IPS DF 6.9 (cell line): ENCODE measurements around the gene GUCA2A.

Experiments
- DNase-seq: peaks from one replicate; pipeline ENCODE4 v3.0.0-alpha.2; 2013; ENCODE audit warnings: low read depth, low spot score
- H3K27ac ChIP-seq: one replicate; pipeline ENCODE4 v1.5.1; 2013; ENCODE audit warnings: low read length, control low read depth
- H3K27me3 ChIP-seq: 2 replicates; pipeline ENCODE4 v1.6.1; 2013; ENCODE audit warnings: mild to moderate bottlenecking, low read length; ENCODE audit not compliant: control insufficient read depth, insufficient read depth
- H3K36me3 ChIP-seq: 2 replicates; pipeline ENCODE4 v1.6.1; 2013; ENCODE audit warnings: low read length; ENCODE audit not compliant: control insufficient read depth, insufficient read depth
- H3K4me1 ChIP-seq: 2 replicates; pipeline ENCODE4 v1.6.1; 2013; ENCODE audit warnings: low read length; ENCODE audit not compliant: control insufficient read depth, insufficient read depth
- H3K4me3 ChIP-seq: 2 replicates; pipeline ENCODE4 v1.5.1; 2013; ENCODE audit warnings: mild to moderate bottlenecking, low read length
- H3K9me3 ChIP-seq: 2 replicates; pipeline ENCODE4 v1.6.1; 2013; ENCODE audit warnings: low read length, inconsistent platforms; ENCODE audit not compliant: control insufficient read depth, insufficient read depth
- WGBS: extraction: QIAGEN DNeasy Blood & Tissue Kit; methylation state at CpG from one replicate; pipeline ENCODE4 v1.1.7; 2013; ENCODE audit warnings: mixed read lengths, missing lambda C conversion rate; ENCODE audit not compliant: insufficient read length, insufficient coverage; 5-methylcytosine and 5-hydroxymethylcytosine counted together

GUCA2A gene

DNA sequence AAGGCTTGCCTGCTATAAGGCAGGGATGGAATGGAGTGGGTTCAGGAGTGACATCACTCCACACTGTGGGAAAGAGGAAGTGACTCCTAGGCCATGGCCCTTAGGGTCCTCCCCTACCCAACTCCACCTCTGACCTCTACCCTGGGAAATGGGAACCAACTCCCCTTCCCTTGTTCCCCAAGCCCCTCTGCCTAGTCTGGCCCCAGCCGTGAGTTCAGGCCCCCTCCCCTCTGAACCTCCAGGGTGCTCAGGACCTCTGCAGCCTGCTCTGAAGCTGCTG lies 3.8 kb upstream of the GUCA2A start:
- DNase-seq, result no peak
- Histone ChIP-seq H3K4me1 (peaks cover 3% of the 10 kb centered on the region), H3K9me3 (no peaks in the 10 kb centered on the region), H3K27me3 (no peaks in the 10 kb centered on the region), H3K4me3 (no peak overlapping the region), H3K36me3 (no peaks in the 10 kb centered on the region), H3K27ac (no peak overlapping the region)
- no CpG with 5 or more reads among the region's 1 CpG for WGBS

DNA sequence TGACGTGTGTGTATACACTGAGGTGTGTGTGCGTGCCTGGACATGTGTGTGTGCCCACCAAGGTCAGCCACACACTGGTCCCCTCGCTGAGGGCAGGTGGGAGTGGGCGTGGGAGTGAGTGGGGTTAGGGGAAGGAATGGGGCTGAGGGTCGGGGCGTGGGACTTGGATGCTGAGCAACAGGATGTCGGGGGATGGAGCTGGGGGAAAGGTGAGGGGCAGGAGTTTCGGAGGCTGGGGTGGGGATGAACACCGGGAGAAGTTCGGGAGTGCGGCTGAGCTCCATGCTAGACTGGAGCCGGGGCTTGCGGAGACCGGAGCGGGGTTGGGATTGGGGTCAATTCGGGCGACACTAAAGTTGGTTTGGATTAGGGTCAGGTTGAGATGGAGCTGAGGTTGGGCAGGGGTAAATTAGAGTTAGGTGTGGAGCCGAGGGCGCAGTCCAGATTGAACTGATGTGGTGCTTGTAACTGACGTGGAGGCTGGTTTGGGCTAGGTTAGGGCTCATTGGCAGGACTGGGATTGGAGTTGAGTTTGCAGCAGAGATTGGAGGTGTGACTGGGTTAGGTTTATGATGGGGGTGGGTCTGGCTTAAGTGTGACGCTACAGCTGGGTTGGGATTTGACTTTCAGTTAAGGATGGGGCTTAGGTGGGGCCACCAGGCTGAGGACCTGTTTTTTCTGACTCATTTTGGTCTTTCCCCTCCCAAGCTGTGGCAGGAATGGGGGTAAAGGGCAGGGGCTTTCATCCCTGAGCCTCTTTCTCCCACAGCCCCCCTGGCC lies 3.3 kb upstream of the GUCA2A start:
- DNase-seq, result no peak
- Histone ChIP-seq H3K4me1 (peaks cover 3% of the 10 kb centered on the region), H3K36me3 (no peaks in the 10 kb centered on the region), H3K9me3 (no peaks in the 10 kb centered on the region), H3K4me3 (no peak overlapping the region), H3K27me3 (no peaks in the 10 kb centered on the region), H3K27ac (no peak overlapping the region)
- WGBS, result no CpG with 5 or more reads among the region's 21 CpGs

DNA sequence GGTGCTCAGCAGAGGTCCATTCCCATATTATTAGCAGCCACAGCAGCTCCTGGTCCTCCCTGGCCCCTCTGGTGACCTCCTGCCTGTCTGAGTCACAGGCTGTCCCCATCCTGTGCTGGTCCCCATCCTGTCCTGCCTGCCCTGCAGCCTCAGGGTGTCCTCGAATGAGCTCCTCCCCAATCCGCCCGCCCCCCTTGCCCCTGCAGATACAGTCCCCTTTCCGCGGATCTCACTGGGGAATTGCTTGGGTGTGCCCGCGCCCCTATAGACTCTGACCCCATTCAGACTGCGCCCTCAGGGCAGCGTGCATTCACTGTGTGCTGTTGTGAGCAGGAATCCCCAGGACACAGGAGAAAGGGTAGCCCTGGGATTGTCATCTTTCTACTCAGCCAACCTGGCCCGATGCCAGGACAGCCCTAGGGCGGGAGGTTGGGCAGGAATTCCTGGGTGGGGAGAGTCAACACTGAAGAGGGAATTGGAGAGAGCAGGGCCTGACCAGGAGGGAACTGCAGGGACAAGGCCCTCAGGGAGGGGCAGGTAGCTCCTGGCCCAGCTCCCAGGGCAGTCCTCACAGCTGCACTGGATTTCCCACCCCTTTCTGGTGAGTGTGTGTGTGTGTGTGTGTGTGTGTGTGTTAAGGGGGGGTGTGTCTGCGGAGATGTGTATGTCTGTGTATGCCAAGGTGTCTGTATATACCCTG lies 1.1 kb upstream of the GUCA2A start:
- no peaks in the 10 kb centered on the region for H3K36me3 ChIP-seq
- no peaks in the 10 kb centered on the region; the same call in 1 of the 2 replicates for H3K4me1 ChIP-seq
- no peak overlapping the region for H3K4me3 ChIP-seq
- H3K27ac ChIP-seq, result no peak overlapping the region
- WGBS, result no CpG with 5 or more reads among the region's 12 CpGs
- H3K9me3 ChIP-seq, result no peaks in the 10 kb centered on the region
- no peak for DNase-seq
- no peaks in the 10 kb centered on the region for H3K27me3 ChIP-seq

DNA sequence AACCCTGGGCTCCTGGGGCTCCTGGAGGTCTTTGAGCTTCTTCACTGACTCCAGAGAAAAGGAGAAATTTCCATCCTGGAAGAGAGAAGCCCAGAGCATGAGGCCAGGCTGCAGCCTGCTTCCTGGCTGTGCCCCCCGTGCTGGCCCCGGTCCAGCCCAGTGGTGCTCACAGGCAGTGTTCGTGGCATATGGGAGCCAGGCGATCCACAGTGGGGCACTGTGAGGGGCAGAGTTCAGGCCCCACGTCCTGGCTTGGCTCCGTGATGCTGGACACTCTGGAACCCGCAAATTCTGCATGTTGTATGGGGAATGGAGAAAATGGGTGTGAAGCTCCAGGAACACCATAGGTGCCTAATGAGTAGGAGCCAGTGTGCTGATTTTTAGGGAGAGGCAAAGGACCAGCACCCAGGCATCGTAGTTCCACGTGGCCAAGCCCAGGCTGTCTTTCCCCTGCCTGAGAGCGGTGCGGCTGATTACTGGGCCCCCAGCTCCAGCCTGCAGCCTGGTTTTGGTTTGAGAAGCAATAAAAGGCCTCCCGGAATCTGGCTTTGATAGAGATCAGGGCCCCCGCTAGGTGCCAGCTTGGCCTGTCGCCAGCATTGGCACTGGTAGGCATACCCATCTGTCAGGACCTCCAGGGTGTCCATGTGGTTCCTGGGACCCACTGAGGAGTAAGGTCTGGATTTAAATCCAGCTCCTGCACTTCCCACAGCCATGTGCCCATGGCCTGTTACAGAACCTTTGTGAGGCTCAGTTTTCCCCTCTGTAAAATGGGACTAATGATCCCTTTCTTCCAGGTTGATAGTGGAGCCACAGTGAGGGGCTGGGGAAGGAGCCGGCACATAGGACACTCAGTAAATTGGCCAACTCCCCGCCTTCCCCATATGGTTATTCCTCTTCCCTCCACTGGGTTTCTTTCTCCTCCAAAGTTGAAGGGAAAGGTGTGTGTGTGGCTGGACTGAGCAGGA lies 725 bp downstream of the GUCA2A start:
- Histone ChIP-seq H3K4me1 (no peaks in the 10 kb centered on the region; the same call in 1 of the 2 replicates), H3K9me3 (no peaks in the 10 kb centered on the region), H3K36me3 (no peaks in the 10 kb centered on the region), H3K4me3 (no peak overlapping the region), H3K27ac (no peak overlapping the region), H3K27me3 (no peaks in the 10 kb centered on the region)
- no peak for DNase-seq
- no CpG with 5 or more reads among the region's 16 CpGs for WGBS

DNA sequence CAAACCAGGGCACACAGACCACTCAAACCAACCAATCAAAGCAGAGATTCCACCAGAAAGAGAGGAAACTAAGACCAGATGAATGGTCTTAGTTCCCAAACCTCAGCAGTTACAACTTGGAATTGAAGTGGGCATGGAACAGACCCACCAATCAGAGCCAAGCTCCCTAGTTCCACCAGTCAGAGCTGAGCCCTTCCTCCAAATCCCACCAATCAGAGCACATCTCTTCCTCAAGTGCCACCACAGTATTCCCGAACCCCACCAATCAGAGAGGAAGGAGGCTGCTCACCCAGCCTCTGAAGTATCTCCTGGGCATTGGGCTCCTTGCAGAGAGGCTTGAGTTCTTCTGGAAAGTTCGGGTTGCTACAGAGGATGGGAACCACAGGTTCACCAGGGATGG lies 1.4 kb downstream of the GUCA2A start:
- no CpG with 5 or more reads among the region's 2 CpGs for WGBS
- Histone ChIP-seq H3K4me3 (no peak overlapping the region), H3K27me3 (no peaks in the 10 kb centered on the region), H3K36me3 (no peaks in the 10 kb centered on the region), H3K4me1 (no peaks in the 10 kb centered on the region; the same call in 1 of the 2 replicates), H3K27ac (no peak overlapping the region), H3K9me3 (no peaks in the 10 kb centered on the region)
- no peak for DNase-seq

DNA sequence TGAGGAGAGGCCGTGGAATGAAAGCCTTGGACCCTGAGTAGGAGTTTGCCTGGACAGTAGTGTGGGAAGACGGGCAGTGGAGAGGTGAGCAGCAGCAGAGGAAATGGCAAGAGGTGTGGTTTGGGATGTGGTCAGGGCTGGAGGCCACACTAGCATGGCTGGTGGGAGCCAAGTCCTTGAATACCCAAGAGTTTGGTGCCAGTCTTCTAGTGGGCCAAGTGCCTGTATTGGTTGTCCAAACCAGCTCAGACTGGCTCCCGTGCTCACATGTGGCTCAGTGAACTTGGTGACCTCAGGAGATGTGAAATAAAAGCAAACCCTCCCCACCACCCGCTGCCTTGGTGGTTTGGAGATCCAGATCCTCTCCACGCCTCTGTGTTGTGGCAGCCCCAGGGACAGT lies 2.4 kb downstream of the GUCA2A start:
- Histone ChIP-seq H3K27ac (no peak overlapping the region), H3K4me3 (no peak overlapping the region), H3K9me3 (no peaks in the 10 kb centered on the region), H3K36me3 (no peaks in the 10 kb centered on the region), H3K27me3 (no peaks in the 10 kb centered on the region), H3K4me1 (no peaks in the 10 kb centered on the region)
- WGBS, result no CpG with 5 or more reads among the region's 5 CpGs
- no peak for DNase-seq

DNA sequence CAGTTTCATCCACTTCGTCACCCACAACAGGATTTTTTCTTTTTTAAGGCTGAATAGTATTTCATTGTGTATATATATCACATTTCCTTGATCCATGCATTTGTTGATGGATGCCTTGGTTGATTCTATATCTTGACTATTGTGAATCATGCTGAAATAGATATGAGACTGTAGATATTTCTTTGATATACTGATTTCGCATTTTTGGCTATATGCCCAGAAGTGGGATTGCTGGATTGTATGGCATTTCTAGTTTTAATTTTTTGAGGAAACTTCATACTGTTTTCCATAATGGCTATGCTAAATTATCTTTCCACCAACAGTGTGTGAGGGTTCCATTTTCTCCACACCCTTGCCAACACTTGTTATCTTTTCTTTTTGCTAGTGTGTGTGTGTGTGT lies 6.4 kb downstream of the GUCA2A start:
- H3K36me3 ChIP-seq, result no peaks in the 10 kb centered on the region
- no peaks in the 10 kb centered on the region for H3K27me3 ChIP-seq
- H3K27ac ChIP-seq, result no peak overlapping the region
- no peak overlapping the region for H3K4me3 ChIP-seq
- no CpG with 5 or more reads among the region's 2 CpGs for WGBS
- no peaks in the 10 kb centered on the region for H3K9me3 ChIP-seq
- DNase-seq, result no peak
- H3K4me1 ChIP-seq, result no peaks in the 10 kb centered on the region

DNA sequence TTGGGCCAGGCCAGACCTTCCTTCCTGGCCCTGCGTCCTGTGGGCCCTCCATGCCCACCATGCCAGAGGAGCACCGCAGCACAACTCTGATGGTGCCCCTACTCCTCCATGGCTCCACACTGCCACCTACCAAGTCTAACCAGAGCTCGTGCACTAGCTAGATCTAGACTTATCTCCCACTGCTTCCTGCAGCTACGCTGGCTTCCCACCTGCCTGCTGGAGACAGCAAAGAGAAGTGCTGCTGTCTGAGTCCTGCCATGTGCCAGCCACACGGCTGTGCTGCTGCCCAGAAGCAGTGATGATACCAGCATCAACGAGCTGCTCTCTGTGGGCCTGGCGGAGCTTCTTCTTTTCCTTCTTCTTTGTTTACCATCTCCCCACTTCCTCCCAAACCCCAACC lies 6.9 kb downstream of the GUCA2A start:
- no peak overlapping the region for H3K4me3 ChIP-seq
- H3K9me3 ChIP-seq, result no peaks in the 10 kb centered on the region
- H3K27ac ChIP-seq, result no peak overlapping the region
- DNase-seq, result no peak
- H3K36me3 ChIP-seq, result no peaks in the 10 kb centered on the region
- H3K27me3 ChIP-seq, result no peaks in the 10 kb centered on the region
- no peaks in the 10 kb centered on the region for H3K4me1 ChIP-seq
- WGBS, result no CpG with 5 or more reads among the region's 7 CpGs

DNA sequence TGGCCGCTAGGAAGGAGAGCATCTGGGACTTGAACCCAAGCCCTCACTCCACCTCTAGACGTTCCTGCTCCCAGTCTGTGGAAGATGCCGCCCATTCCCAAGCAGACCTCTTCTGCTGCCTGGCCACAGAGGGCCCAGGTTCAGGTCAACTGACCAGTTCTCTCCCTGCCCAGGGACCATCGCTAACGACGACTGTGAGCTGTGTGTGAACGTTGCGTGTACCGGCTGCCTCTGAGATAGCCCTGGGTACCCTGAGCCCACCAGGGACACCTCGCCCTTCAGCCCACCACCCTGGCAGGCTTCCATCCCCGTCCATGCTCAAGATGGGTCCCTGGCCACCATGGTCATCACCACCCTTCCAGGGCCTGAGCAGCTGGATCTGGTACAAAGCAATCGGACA lies 9.2 kb downstream of the GUCA2A start:
- WGBS, result no CpG with 5 or more reads among the region's 12 CpGs
- H3K27ac ChIP-seq, result no peak overlapping the region
- no peaks in the 10 kb centered on the region for H3K36me3 ChIP-seq

DNA sequence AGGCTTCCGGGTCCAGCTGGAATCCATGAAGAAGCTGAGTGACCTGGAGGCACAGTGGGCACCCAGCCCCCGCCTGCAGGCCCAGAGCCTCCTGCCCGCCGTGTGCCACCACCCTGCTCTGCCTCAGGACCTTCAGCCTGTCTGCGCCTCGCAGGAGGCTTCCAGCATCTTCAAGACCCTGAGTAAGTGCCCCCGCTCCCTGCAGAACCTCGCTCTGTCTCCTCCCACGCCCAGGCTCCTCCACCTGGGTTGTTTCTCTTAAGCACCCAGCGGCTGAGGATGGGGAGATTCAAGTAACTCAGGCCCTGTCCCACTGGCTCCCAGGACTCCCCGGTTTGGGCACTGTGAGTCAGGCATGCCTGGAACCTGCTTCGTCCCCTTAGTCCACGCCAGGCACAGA lies 9.9 kb downstream of the GUCA2A start:
- Histone ChIP-seq H3K36me3 (no peaks in the 10 kb centered on the region), H3K4me3 (no peak overlapping the region), H3K27me3 (no peaks in the 10 kb centered on the region), H3K27ac (no peak overlapping the region), H3K4me1 (no peaks in the 10 kb centered on the region), H3K9me3 (no peaks in the 10 kb centered on the region)
- DNase-seq, result no peak
- WGBS, result no CpG with 5 or more reads among the region's 13 CpGs

More for the DNA sequence above, 9.2 kb downstream of the GUCA2A start:
- Histone ChIP-seq H3K9me3 (no peaks in the 10 kb centered on the region), H3K4me3 (no peak overlapping the region), H3K27me3 (no peaks in the 10 kb centered on the region), H3K4me1 (no peaks in the 10 kb centered on the region)
- DNase-seq, result no peak
